Panc1 (cell line): ENCODE results near the gene USP24. TPM values are rescaled to one million over a fixed set of nuclear protein-coding genes. Genes with fewer than 3 reads are reported as not detected.

Experiments
- ATAC-seq: fragments of 200-7000 bp; cut with Tn5 transposase; 2 replicates; pipeline ENCODE4 v1.9.1; 2020; ENCODE audit warnings: mild to moderate bottlenecking, moderate library complexity
- BruUV-seq: library from RNA; stranded (reverse); fragments of 400-500 nt; replicated peaks from 2 replicates; lab custom pipeline; 2021; lab: Mats Ljungman, UMichigan
- CTCF ChIA-PET: fragments of 300-600 bp; sonication (Branson Sonifier 250); formaldehyde crosslinking; loops from one replicate; lab custom pipeline; 2022; ENCODE audit warnings: antibody characterized with exemption; lab: Charles Lee
- POLR2A ChIA-PET: fragments of 300-600 bp; sonication (Branson Sonifier 250); formaldehyde crosslinking; loops from one replicate; lab custom pipeline; 2022; ENCODE audit warnings: antibody characterized with exemption; lab: Charles Lee
- DNase-seq: peaks from one replicate; pipeline ENCODE4 v3.0.0-alpha.2; 2010; ENCODE audit warnings: low read depth, low spot score
- H3K27ac ChIP-seq: 2 replicates; pipeline ENCODE4 v1.5.1; 2011; ENCODE audit warnings: mild to moderate bottlenecking, low read length, inconsistent platforms
- H3K27me3 ChIP-seq: fragments of 200-500 bp; sonication (Bioruptor generic); 2 replicates; pipeline ENCODE4 v1.6.0; 2014; ENCODE audit warnings: low read length, inconsistent platforms; ENCODE audit not compliant: control insufficient read depth, insufficient read depth
- H3K36me3 ChIP-seq: fragments of 200-500 bp; sonication (Bioruptor generic); 2 replicates; pipeline ENCODE4 v1.5.1; 2014; ENCODE audit warnings: inconsistent platforms, mild to moderate bottlenecking, low read length, moderate library complexity; ENCODE audit not compliant: control insufficient read depth, insufficient read depth
- H3K4me1 ChIP-seq: 2 replicates; pipeline ENCODE4 v1.5.1; 2011; ENCODE audit warnings: inconsistent platforms, mild to moderate bottlenecking, low read length, moderate library complexity; ENCODE audit not compliant: control insufficient read depth, insufficient read depth
- H3K4me3 ChIP-seq, 2 experiments: 2 replicates each; pipeline ENCODE4 v1.5.1; 2011 to 2012; ENCODE audit warnings: low read depth in 2 of 2, low read length in 2 of 2, mild to moderate bottlenecking in 2 of 2, inconsistent platforms in 1 of 2, moderate library complexity in 1 of 2
- H3K9me3 ChIP-seq: fragments of 200-500 bp; sonication (Bioruptor generic); 2 replicates; pipeline ENCODE4 v1.5.1; 2014; ENCODE audit warnings: low read depth, mild to moderate bottlenecking, inconsistent platforms, low read length, moderate library complexity; ENCODE audit not compliant: control insufficient read depth, insufficient read depth
- CTCF ChIP-seq: fragments of 450-650 bp; IDR thresholded peaks from 2 replicates; pipeline ENCODE4 v1.5.1; 2017; ENCODE audit warnings: mild to moderate bottlenecking
- POLR2AphosphoS5 ChIP-seq: IDR thresholded peaks from 2 replicates; pipeline ENCODE4 v1.6.1; 2012; ENCODE audit warnings: mild to moderate bottlenecking, low read depth, low read length, moderate library complexity
- REST ChIP-seq, 2 experiments: IDR thresholded peaks; 2 replicates each; pipeline ENCODE4 v1.6.1; 2011 to 2012; ENCODE audit warnings: low read depth in 2 of 2, control low read depth in 1 of 2, low read length in 1 of 2, mild to moderate bottlenecking in 1 of 2, moderate library complexity in 1 of 2; ENCODE audit not compliant: insufficient read depth in 1 of 2
- SIN3A ChIP-seq: IDR thresholded peaks from 2 replicates; pipeline ENCODE4 v1.6.1; 2012; ENCODE audit warnings: low read depth, mild to moderate bottlenecking, low read length, moderate library complexity, borderline replicate concordance; ENCODE audit not compliant: insufficient read depth
- TCF7L2 ChIP-seq: IDR thresholded peaks from 2 replicates; pipeline ENCODE4 v1.6.1; 2011; ENCODE audit warnings: mild to moderate bottlenecking, low read depth, low read length, inconsistent platforms
- in situ Hi-C: cut with HindIII; loops from 2 replicates; pipeline ENCODE4 v1.10.0; 2016; ENCODE audit warnings: low sequenced_read_pairs, low pct_unique_long_range_greater_than_20kb
- intact Hi-C: fragments of 100-400 bp; cut with micrococcal nuclease; formaldehyde crosslinking; loops from one replicate; pipeline ENCODE4 v1.10.0; 2022; ENCODE audit not compliant: unreplicated experiment
- total RNA-seq: library from RNA; stranded (reverse); gene quantifications from one replicate; pipeline ENCODE4 v1.2.1, GENCODE V29; 2021; ENCODE audit not compliant: unreplicated experiment

The USP24 gene
- total RNA-seq, 1 experiment from 2014 or later: 52.2 TPM

- Histone ChIP-seq H3K9me3 (no peaks in the 10 kb centered on the region), H3K27ac (no peak overlapping the region), H3K4me1 (no peaks in the 10 kb centered on the region), H3K4me3 (no peak overlapping the region), H3K36me3 (peaks cover 78% of the 10 kb centered on the region), H3K27me3 (no peaks in the 10 kb centered on the region)
- ATAC-seq: no peak
- DNase-seq: no peak
- no TSS peak for BruUV-seq
- CTCF ChIA-PET: no interaction called here
- in situ Hi-C loops: no loop called here
- intact Hi-C loops: no loop called here
- POLR2A ChIA-PET: no interaction called here
- no peak for TF ChIP-seq TCF7L2
- TF ChIP-seq POLR2AphosphoS5: no peak
- no peak for TF ChIP-seq CTCF
- TF ChIP-seq REST (IDR thresholded peaks at IDR 0.05; ENCODE audit: insufficient read depth in 1 of 2, low read depth in 2 of 2, low read length in 1 of 2): no peak
- no peak for TF ChIP-seq SIN3A
These were observed 80.9 kb downstream of the USP24 start for GRCh38 chr1:55134152-55134808.

GRCh38 chr1:55131801-55132200 lies 83.4 kb downstream of the USP24 start:
- TF ChIP-seq POLR2AphosphoS5: no peak
- no peak for TF ChIP-seq REST (IDR thresholded peaks at IDR 0.05; ENCODE audit: insufficient read depth in 1 of 2, low read depth in 2 of 2, low read length in 1 of 2)
- TF ChIP-seq SIN3A: no peak
- TF ChIP-seq TCF7L2: no peak
- no peak for TF ChIP-seq CTCF
- peak; percentile 58 for ATAC-seq
- Histone ChIP-seq H3K36me3 (peaks cover 66% of the 10 kb centered on the region), H3K4me3 (no peak overlapping the region), H3K4me1 (no peaks in the 10 kb centered on the region), H3K27me3 (no peaks in the 10 kb centered on the region), H3K27ac (no peak overlapping the region), H3K9me3 (no peaks in the 10 kb centered on the region)
- DNase-seq: no peak
- POLR2A ChIA-PET: no interaction called here
- in situ Hi-C loops (no loop called here), intact Hi-C loops (no loop called here)
- CTCF ChIA-PET: no interaction called here
- no TSS peak for BruUV-seq
